T-helper 1 cell treated with Interleukin-12 subunit alpha and Interleukin-12 subunit beta and Interleukin-4 antibody, amounts not matched to agents 30 ng/mL and 1 ng/mL, for 36 hours (primary cell): ENCODE data around the gene TCFL5. TPM values are rescaled to one million over a fixed set of nuclear protein-coding genes. Genes with fewer than 3 reads are reported as not detected.

Source experiments
- intact Hi-C: fragments of 100-400 bp; cut with micrococcal nuclease; formaldehyde crosslinking; loops from one replicate; pipeline ENCODE4 v1.15.1; 2024
- total RNA-seq: library from RNA; stranded (reverse); gene quantifications from 2 replicates; pipeline ENCODE4 v1.2.3, GENCODE V29; 2022

Gene TCFL5
- total RNA-seq, result 4.5 and 5.2 TPM in 2 replicates

- intact Hi-C loops, result loop anchor here (2.0 to 5.0 kb wide), 6 partner anchors 37 to 740 kb away; partner anchors contain the start of genes ADRM1, LSM14B and YTHDF1
These were observed at the start of gene TCFL5 for GRCh38 chr20:62861726-62862336. Gene TCFL5 (minus strand): TSS chr20:62861822. CDS start chr20:62861670, 152 bp downstream.

GRCh38 chr20:62910777-62911497 lies 49.3 kb upstream of the TCFL5 start:
- intact Hi-C loops, result no loop called here

DNA sequence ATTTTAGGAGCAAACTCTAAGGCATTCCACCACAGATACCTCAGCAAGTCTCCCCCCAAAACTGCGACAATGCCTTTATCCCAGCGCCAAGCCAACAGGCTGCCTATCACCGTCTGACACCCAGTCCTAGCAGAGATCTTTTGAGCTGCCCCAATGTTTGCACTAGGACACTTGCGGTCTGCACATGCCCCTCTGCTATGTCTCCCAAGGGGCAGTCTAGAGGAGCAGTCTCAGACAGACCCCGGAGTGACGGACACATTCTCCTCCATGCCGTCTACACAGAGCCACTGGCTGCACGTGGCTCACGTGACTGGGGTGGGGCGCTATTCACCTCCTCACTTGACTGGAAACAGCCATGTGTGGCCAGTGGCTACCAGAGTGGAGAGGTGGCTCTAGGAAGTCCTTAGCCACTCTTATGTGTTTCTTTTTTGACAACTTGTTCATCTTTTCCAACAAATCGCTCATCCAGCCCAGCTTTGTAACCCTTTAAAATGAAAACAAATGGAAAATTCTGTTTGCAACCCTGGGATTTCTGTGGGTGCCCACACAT lies 48.7 kb upstream of the TCFL5 start:
- intact Hi-C loops, result no loop called here

DNA sequence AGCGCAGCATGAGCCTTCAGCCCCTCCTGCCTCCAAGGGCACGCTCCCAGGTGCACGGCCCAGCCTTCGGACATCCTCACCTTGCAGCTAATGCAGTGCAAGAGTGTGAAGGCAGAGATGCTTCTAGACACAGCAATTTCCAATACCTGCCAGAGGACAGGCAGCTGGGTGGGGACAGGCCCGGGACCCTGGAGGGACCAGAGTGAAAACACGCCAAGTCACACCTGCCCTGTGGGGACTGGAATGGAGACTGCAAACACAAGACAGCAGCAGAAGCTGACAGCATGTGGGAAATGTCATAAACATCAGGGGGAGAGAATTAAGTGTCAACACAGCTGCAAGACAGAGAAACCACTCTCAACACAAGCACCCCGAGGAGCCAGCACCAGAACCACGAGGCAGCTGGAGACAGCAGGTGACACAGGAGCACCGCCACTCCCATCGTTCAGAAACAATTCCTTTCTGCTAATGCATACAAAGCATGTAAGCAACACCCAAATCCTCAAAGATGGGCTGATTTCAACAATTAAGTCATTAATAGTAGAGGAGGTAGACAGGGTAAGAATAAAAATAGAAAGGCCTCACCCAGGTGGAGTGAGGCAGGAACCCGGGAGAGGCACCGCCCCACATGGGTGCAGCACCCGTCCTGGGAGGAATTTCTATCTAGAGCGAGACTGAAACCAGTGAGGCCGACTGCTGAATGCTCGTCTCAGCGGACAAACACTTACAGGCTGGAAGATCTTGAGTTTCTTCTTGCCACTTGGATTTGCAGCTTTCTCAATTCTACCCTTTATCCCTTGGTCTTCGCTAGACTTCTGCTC lies 47.6 kb upstream of the TCFL5 start:
- intact Hi-C loops, result no loop called here

DNA sequence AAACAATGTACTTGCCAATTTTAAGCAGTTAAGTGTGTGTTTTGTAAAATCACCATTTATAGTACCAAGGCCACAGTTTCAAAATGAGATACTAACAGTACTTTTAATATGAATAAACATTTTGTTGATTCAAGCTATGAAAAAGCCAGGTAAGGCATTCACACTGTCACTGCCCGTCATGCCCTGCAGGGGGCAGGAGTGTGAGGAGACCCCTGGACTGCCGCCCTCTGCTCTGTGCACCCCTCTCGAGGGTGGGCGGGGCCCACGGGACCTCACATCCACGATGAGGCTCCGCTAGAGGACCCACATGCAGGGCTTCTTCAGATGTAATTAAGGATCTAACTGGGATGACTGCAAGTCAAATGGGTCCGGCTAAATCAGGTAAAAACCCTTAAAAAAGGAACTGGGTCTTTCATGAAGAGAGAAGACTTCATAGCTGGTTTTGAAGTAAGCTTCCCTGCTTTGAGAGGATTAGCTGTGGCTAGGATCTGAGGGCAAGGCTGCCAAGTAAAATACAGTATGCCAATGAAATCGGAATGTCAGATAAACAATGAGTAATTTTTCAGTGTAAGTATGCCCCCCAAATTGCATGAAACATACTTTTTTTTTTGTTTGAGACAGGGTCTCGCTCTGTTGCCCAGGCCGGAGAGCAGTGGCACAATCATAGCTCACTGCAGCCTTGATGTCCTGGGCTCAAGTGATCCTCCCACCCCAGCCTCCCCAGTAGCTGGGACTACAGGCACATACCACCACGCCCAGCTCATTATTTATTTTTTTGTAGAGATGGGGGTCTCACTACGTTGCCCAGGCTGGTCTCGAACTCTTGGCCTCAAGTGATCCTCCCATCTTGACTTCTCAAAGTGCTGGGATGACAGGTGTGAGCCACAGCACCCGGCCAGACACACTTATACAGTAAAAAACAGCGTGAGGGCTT lies 46.0 kb upstream of the TCFL5 start:
- intact Hi-C loops, result no loop called here

DNA sequence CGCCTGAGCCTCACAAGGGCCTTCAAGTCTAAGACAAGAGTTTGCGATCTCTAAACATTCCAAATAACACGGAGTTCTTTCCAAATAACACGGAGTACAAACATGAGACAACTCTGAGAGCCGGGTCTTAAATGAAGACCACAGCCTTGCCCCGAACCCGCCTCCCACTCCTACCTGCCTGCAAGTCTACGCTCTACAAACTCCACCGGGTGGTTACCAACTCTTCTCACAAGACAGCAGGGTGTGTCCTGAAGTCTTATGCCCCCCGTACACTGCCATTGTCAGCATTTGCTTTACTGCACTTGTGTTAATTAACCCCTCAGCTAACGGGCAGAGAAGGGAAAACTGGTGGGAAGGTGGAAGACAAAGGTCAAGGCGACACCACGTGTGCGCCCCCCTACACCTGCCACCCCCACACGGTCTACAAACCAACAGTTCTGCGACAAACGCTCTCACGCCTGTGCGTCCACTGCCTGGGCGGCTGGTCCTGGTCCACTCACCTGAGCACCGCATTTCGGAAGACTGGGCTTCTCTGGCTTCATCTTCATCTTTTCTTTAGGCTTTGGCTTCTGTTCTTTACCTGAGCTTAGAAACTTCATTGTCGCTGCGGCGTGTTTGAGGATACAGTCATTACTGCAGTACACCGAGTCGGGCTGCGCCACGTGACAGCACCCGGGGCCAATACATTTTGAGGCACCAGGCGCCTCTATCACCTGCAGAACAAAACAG lies 45.2 kb upstream of the TCFL5 start:
- intact Hi-C loops, result no loop called here

DNA sequence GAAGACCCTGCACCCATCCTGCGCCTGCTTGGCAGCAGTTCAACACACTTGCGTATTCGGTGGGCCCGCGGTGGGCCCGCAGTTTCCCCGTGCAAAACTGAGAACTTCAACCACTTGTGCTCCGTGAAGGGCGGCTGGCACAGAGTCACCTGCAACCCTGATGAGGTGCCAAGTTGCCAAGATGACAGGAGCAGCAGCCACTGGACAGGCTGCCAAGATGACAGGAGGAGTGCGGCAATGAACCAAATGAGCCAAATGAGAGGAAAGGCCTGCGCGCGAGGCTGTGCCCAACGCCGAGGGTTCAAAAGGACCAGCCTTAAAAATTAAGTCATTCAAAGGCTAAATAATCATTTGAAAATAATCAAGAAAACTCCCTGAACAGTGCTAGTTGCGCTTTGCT lies 44.6 kb upstream of the TCFL5 start:
- intact Hi-C loops, result no loop called here

DNA sequence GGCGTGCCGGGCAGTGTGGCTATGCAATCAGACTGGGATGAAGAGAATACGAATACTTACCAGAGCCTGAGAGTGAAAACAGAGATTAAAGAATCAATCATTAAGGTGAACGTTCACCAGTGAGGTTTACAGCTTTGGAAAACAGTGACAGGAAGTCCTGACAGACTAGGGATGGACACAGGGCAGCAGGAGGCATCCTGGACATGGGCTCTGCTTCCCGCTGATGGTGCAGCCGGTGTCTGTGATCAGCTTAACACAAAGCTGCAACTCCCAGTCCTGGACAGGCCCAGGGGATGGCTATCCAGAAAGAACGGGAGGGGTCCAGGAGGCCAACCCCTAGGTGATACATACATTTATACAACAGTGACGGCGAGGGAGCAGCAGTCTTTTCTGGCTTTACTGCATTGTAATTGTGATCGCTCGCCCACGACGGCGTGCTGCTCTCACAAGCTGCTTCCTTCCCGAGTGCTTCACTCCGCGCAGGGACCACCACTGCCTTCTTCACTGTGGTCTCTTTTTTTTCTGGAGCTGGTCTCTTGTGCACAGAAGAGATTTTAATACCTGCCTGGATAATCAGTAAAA lies 44.0 kb upstream of the TCFL5 start:
- intact Hi-C loops, result no loop called here

DNA sequence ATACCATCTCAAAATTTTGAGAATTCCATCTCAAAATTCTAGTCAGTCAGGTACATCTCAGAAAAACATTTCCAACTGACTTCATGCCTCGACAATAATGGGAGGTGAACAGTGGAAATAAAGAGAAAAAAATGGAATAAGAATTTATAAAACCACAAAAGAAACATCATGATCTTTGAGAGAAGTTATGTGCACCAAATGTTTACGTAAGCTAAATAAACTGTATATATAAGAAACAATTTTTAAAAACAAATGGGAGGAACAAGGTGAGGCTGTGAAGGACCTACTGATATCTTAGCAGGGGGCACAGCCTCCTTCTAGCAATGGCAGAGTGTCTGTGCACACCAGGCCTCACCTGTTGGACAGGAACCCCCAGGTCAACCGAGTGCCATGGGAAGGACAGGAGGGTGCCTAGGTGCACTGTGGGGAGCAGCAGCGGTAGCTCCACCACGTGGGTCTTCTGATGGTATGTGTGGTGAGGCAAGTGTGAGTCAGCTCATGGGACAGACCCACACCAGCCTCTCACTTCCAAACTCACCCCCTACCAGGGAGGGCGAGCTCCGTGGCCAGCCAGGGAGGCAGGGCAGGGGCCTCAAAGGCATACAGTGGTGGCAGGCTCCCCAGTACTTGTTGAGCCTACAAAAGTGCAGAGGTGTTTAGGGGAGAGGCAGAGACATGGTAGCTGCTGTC lies 41.4 kb upstream of the TCFL5 start:
- intact Hi-C loops, result no loop called here

DNA sequence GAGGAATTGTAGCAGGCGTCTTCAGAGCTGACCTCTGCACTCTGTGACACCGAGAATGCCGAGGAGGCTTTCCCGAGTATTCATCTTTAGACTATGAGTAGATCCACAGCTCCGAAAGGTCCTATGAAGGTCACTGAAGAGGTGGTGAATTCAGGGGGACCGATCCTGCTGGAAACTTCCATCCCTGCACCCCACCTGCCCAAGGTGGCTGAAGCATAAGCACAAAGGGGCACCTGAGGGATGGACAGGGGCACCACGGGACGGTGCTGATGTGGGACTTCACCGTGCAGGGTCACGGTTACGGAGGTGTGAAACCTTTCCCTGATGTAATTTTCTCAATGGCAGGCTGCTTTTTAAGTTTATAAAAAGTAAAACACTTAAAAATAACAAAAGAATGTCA lies 40.3 kb upstream of the TCFL5 start:
- intact Hi-C loops, result no loop called here

GRCh38 chr20:62900692-62901584 lies 39.3 kb upstream of the TCFL5 start:
- intact Hi-C loops, result loop anchor here (1.0 kb wide), 5 partner anchors 20 to 108 kb away; no protein-coding TSS in a partner anchor

DNA sequence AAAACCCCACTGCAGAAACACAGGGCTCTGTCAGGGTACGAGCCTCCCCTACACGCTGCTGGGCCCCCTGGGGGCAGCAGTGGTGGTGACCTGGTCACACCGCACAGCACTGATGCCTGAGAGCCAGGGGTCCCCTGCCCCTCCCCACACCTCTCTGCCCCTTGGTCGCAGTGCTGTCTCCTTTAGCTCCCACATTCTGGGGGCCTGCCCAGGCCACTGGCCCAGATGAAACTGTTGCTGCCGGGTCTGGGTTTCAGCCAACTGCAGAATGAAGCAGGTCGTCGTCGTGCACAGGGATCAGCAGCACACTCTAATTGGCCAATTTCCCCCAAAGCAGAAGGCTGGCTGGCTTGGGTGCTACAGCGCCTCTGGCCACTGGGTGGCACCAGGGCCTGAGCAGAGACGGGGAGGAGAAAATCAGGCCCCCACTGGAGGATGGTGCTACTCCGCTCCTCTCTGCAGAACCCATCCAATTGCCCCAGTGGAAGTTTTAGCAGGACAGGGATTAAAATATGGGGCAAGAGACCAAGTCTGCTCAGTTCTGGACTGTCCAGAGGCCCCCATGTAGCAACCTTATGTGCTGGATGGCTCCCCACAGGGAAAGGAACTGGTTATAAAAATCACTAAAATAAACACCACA lies 38.5 kb upstream of the TCFL5 start:
- intact Hi-C loops, result loop anchor here (1.0 kb wide), 5 partner anchors 21 to 109 kb away; no protein-coding TSS in a partner anchor

- intact Hi-C loops, result loop anchor here (1.0 kb wide), 5 partner anchors 22 to 110 kb away; no protein-coding TSS in a partner anchor
These were observed 38.0 kb upstream of the TCFL5 start for GRCh38 chr20:62899633-62900051.

DNA sequence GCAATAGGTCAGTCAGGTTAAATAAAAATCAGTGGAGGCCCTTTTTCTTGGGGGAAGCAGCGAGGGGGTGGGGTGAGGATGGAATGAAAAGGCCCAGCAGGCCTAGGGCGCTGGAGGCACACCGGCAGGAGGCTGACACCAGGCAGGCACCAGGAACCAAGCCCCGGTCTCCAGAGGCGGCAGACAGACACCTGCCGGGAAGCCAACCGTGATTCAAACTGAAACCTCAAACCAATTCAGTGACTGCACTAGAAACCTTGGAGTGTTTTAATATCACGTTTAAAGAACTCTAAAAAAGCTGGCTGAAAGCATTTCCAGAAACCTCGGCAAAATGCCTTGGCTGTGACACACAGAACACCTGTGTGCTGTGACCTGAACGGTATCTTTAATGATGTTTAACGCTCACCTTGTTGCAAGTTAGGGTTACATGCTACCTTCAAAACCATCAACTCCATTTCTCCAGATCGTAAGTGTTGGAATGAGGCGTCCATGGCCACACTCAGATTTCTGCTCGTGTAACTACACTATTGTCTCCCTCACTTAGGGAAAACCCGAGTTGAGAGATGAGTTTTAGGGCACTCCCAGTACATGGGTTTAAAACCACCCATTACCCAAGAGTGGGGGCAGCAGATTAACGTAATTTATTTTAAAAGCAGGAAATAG lies 37.5 kb upstream of the TCFL5 start:
- intact Hi-C loops, result no loop called here

GRCh38 chr20:62898093-62898964 lies 36.7 kb upstream of the TCFL5 start:
- intact Hi-C loops, result no loop called here

DNA sequence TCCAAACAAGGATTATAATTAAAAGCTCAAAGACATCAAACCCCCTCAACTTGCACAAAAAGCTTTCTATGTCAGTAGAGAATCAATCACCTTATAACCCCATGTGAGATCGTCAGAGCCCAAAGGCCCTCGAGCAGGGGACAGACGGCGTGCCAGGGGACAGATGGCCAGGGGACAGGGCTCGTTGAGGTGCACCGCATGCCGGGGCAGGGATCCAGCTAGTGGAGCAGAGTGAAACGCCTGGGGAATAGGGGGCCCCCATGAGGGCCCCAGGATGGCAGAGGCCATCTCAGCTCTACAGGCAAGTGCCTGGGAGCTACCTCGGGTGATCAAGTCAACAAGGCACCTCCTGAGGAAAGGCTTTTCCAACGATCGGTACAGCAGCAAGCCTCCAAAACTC lies 36.0 kb upstream of the TCFL5 start:
- intact Hi-C loops, result no loop called here
